ENCODE data around the gene JPH3. TPM values are rescaled to one million over a fixed set of nuclear protein-coding genes. Genes with fewer than 3 reads are reported as not detected.

JPH3 gene
- total RNA-seq, 4 donors from 2014 or later: 0.72 to 4.4 (median 1.1) TPM

GRCh38 chr16:87740909-87741424 is 138.7 kb downstream of the JPH3 start:
- no peak overlapping the region for H3K4me3 ChIP-seq
- H3K4me1 ChIP-seq: peaks cover 0 to 15% (median 0%) of the 10 kb centered on the region in 3 donors
- no peak for ATAC-seq
- H3K9me3 ChIP-seq: no peaks in the 10 kb centered on the region
- WGBS, 2 donors (ENCODE audit: low coverage in 1 of 2): 53 to 58% methylated on average over 5 to 7 of the region's 11 CpGs
- TF ChIP-seq EP300 (IDR thresholded peaks at IDR 0.05) (no peak), POLR2AphosphoS5 (IDR thresholded peaks at IDR 0.05) (no peak), POLR2A (IDR thresholded peaks at IDR 0.05) (no peak)
- TF ChIP-seq, protein P1, sequence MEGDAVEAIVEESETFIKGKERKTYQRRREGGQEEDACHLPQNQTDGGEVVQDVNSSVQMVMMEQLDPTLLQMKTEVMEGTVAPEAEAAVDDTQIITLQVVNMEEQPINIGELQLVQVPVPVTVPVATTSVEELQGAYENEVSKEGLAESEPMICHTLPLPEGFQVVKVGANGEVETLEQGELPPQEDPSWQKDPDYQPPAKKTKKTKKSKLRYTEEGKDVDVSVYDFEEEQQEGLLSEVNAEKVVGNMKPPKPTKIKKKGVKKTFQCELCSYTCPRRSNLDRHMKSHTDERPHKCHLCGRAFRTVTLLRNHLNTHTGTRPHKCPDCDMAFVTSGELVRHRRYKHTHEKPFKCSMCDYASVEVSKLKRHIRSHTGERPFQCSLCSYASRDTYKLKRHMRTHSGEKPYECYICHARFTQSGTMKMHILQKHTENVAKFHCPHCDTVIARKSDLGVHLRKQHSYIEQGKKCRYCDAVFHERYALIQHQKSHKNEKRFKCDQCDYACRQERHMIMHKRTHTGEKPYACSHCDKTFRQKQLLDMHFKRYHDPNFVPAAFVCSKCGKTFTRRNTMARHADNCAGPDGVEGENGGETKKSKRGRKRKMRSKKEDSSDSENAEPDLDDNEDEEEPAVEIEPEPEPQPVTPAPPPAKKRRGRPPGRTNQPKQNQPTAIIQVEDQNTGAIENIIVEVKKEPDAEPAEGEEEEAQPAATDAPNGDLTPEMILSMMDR (IDR thresholded peaks at IDR 0.05): no peak
- H3K36me3 ChIP-seq: peaks cover 0 to 77% of the 10 kb centered on the region in 2 donors
- no peaks in the 10 kb centered on the region for H3K27me3 ChIP-seq
- H3K27ac ChIP-seq: no peak overlapping the region

DNA sequence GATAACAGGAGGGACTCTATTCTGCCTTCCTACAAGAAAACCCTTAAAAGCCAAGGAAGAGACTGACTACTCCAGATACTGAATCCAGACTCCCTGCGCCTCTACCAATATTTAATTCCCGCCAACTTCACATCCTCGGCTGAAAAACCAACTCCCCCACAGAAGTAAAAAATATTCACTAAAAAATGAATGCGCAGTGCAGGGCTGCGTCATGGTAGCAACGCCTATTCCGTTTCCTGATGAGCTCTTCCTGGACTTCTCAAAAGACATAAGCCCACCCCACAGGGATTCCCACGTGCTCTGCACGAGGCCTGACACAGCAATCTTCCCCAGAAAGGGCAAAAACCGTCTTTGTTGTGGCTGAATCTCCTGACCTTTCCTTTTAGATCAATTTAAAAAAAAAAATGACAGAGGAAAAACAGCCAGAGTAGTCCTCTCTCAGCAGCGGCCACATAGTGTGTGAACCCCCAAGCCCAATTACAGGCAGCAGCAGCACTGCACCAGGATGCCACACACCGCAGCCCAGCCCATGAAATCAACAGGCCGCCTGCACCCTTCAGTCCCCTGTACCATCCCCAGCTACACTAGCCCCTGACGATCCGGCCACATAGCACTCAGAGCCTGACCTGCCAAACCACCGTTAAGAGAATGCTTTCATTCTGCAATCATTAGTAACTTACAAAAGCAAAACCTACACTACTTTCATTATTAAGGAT is 139.6 kb downstream of the JPH3 start:
- no peak overlapping the region for H3K4me3 ChIP-seq
- TF ChIP-seq EP300 (IDR thresholded peaks at IDR 0.05) (no peak), POLR2A (IDR thresholded peaks at IDR 0.05) (no peak)
- TF ChIP-seq, protein P1 (IDR thresholded peaks at IDR 0.05): no peak
- no peaks in the 10 kb centered on the region for H3K9me3 ChIP-seq
- peaks cover 0 to 15% (median 0%) of the 10 kb centered on the region in 3 donors for H3K4me1 ChIP-seq
- no peaks in the 10 kb centered on the region for H3K27me3 ChIP-seq
- peaks cover 0 to 77% of the 10 kb centered on the region in 2 donors for H3K36me3 ChIP-seq
- 93 to 98% methylated on average over 9 to 13 of the region's 16 CpGs for WGBS, 2 donors (ENCODE audit: low coverage in 1 of 2)
- H3K27ac ChIP-seq: no peak overlapping the region
- ATAC-seq: no peak

- Histone ChIP-seq H3K27ac (no peak overlapping the region), H3K36me3 (peaks cover 0 to 77% of the 10 kb centered on the region in 2 donors), H3K4me1 (peaks cover 0 to 15% (median 0%) of the 10 kb centered on the region in 3 donors), H3K27me3 (no peaks in the 10 kb centered on the region), H3K4me3 (no peak overlapping the region), H3K9me3 (no peaks in the 10 kb centered on the region)
- WGBS, 2 donors (ENCODE audit: low coverage in 1 of 2): 90 to 97% methylated on average over 4 to 7 of the region's 17 CpGs
- TF ChIP-seq EP300 (IDR thresholded peaks at IDR 0.05): no peak
- TF ChIP-seq POLR2AphosphoS5 (IDR thresholded peaks at IDR 0.05): no peak
- TF ChIP-seq POLR2A (IDR thresholded peaks at IDR 0.05): no peak
- TF ChIP-seq, protein P1 (IDR thresholded peaks at IDR 0.05): no peak
- no peak for ATAC-seq
Observed at GRCh38 chr16:87742781-87743490, 140.6 kb downstream of the JPH3 start.

GRCh38 chr16:87744750-87745514 is 142.6 kb downstream of the JPH3 start:
- 72 to 89% methylated on average over 16 to 25 of the region's 25 CpGs for WGBS, 2 donors (ENCODE audit: low coverage in 1 of 2)
- TF ChIP-seq POLR2AphosphoS5 (IDR thresholded peaks at IDR 0.05) (no peak), POLR2A (IDR thresholded peaks at IDR 0.05) (no peak), EP300 (IDR thresholded peaks at IDR 0.05) (no peak)
- TF ChIP-seq, protein P1 (IDR thresholded peaks at IDR 0.05): no peak
- peaks cover 0 to 15% (median 0%) of the 10 kb centered on the region in 3 donors for H3K4me1 ChIP-seq
- H3K27me3 ChIP-seq: no peaks in the 10 kb centered on the region
- no peak overlapping the region for H3K4me3 ChIP-seq
- ATAC-seq: no peak
- H3K36me3 ChIP-seq: peaks cover 0 to 88% of the 10 kb centered on the region in 2 donors
- H3K9me3 ChIP-seq: no peaks in the 10 kb centered on the region
- no peak overlapping the region for H3K27ac ChIP-seq

Data from gastroesophageal sphincter (tissue), 4 donors.